Pancreas (tissue), 10 donors: ENCODE measurements around the gene KIFC1. TPM values are rescaled to one million over a fixed set of nuclear protein-coding genes. Genes with fewer than 3 reads are reported as not detected.
"Not testable (repeated sequence)": the region's sequence is repeated elsewhere in the genome, so short reads cannot be mapped to it uniquely, and the experiment has no call there.

ENCODE experiments used
- ATAC-seq, 4 donors: fragments of 200-7000 bp; cut with Tn5 transposase; one replicate each; pipeline versions ENCODE4 v1.8.0 to v1.9.1; 2020; ENCODE audit warnings: mild to moderate bottlenecking in 4 of 4, moderate library complexity in 4 of 4
- DNase-seq, 6 donors: peaks; one replicate each; pipeline ENCODE4 v3.0.0-alpha.2; 2020
- FAIRE-seq: peaks from 2 replicates; lab custom pipeline; 2012; peaks lifted over from hg19 to GRCh38; lab: Jason Lieb, UNC
- H3K27ac ChIP-seq, 4 donors: fragments of 200-600 bp; sonication (generic); 1 replicate in 3 of 4; 2 replicates in 1 of 4; pipeline versions ENCODE4 v1.5.0 to v1.8.0; 2020
- H3K27me3 ChIP-seq, 4 donors: fragments of 200-600 bp; one replicate each; pipeline ENCODE4 v1.8.0; 2021
- H3K36me3 ChIP-seq, 3 donors: fragments of 200-600 bp; sonication (generic) in 1 of 3; one replicate each; pipeline versions ENCODE4 v1.5.0 to v1.8.0; 2020 to 2021
- H3K4me1 ChIP-seq, 3 donors: fragments of 200-600 bp; one replicate each; pipeline ENCODE4 v1.8.0; 2021
- H3K4me3 ChIP-seq, 4 donors: fragments of 200-600 bp; sonication (generic) in 2 of 4; one replicate each; pipeline versions ENCODE4 v1.5.0 to v1.8.0; 2020 to 2021
- H3K9me3 ChIP-seq, 4 donors: fragments of 200-600 bp; one replicate each; pipeline ENCODE4 v1.8.0; 2021
- WGBS, 2 donors: extraction: QIAGEN DNeasy Blood & Tissue Kit; methylation state at CpG; one replicate each; pipeline ENCODE4 v1.1.7; 2013; 5-methylcytosine and 5-hydroxymethylcytosine counted together
- intact Hi-C, 3 donors: fragments of 100-400 bp; cut with DNase I; formaldehyde crosslinking; loops; one replicate each; pipeline versions ENCODE4 v1.11.1 to v1.14.2; 2022
- polyA plus RNA-seq, 2 donors: library from polyadenylated mRNA; stranded (reverse); fragments of 200-250 nt; gene quantifications; one replicate each; pipeline ENCODE4 v1.2.3, GENCODE V29; 2013
- total RNA-seq, 6 donors: library from RNA; stranded (reverse); fragmentation: NEBNext Ultra II Directional in 4 of 6; extraction: Animal tissue kit (Norgen Biotek cat#: 25700) in 4 of 6; gene quantifications; one replicate each; pipeline versions ENCODE4 v1.2.1 to v1.2.4, GENCODE V29; 2021 to 2023
- TF ChIP-seq, protein P1 (sequence below), 4 donors: fragments of 200-600 bp; sonication (generic) in 3 of 4; IDR thresholded peaks; one replicate each; pipeline versions ENCODE4 v1.5.0 to v1.8.0; 2021; ENCODE audit warnings: antibody characterized with exemption in 4 of 4
- donor health status: healthy with polysubstance abuse.
- donor health status: DM: no; HTN: no; CAD: no; lungs with moderate emphysema.
- donor health status: DM: no; HTN: no; CAD: no.
- donor health status: control.
- donor health status: control.
- donor health status: Bipolar disorder and iron deficiency.
- donor health status: DM: yes; HTN: yes; CAD: no.
- donor health status: DM: no; HTN: no; CAD: no.
- donor health status: DM: no; HTN: no; CAD: no.
- donor health status: DM: yes; HTN: yes; CAD: no.

KIFC1 gene
- total and polyA plus RNA-seq, 8 donors, result 0.14 to 1.5 (median 0.35) TPM

DNA sequence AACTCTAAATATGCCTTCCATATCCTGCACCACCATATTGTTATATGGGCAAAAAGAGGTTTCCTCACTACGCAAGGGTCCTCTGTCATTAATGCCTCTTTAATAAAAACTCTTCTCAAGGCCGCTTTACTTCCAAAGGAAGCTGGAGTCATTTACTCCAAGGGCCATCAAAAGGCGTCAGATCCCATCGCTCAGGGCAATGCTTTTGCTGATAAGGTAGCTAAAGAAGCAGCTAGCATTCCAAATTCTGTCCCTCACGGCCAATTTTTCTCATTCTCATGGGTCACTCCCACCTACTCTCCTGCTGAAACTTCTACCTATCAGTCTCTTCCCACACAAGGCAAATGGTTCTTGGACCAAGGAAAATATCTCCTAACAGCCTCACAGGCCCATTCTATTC lies 43.8 kb upstream of the KIFC1 start:
- ATAC-seq (no peak), DNase-seq (no peak), FAIRE-seq (no peak)
- H3K27me3 ChIP-seq, result no peaks in the 10 kb centered on the region
- H3K27ac ChIP-seq, result no peak overlapping the region
- no peaks in the 10 kb centered on the region for H3K9me3 ChIP-seq
- 82 to 90% methylated on average over 5 of the region's 5 CpGs for WGBS, 2 donors
- TF ChIP-seq, protein P1, sequence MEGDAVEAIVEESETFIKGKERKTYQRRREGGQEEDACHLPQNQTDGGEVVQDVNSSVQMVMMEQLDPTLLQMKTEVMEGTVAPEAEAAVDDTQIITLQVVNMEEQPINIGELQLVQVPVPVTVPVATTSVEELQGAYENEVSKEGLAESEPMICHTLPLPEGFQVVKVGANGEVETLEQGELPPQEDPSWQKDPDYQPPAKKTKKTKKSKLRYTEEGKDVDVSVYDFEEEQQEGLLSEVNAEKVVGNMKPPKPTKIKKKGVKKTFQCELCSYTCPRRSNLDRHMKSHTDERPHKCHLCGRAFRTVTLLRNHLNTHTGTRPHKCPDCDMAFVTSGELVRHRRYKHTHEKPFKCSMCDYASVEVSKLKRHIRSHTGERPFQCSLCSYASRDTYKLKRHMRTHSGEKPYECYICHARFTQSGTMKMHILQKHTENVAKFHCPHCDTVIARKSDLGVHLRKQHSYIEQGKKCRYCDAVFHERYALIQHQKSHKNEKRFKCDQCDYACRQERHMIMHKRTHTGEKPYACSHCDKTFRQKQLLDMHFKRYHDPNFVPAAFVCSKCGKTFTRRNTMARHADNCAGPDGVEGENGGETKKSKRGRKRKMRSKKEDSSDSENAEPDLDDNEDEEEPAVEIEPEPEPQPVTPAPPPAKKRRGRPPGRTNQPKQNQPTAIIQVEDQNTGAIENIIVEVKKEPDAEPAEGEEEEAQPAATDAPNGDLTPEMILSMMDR (IDR thresholded peaks at IDR 0.05), result no peak
- no peak overlapping the region for H3K4me3 ChIP-seq
- intact Hi-C loops, result no loop called here
- no peaks in the 10 kb centered on the region for H3K36me3 ChIP-seq
- H3K4me1 ChIP-seq, result no peaks in the 10 kb centered on the region

GRCh38 chr6:33355860-33356259 lies 35.8 kb upstream of the KIFC1 start:
- DNase-seq, H3K27ac ChIP-seq, H3K36me3 ChIP-seq, H3K9me3 ChIP-seq, H3K27me3 ChIP-seq, ATAC-seq, FAIRE-seq, H3K4me3 ChIP-seq, H3K4me1 ChIP-seq, intact Hi-C loops: not testable (repeated sequence)
- 75 to 89% methylated on average over 6 of the region's 6 CpGs for WGBS, 2 donors

- no peaks in the 10 kb centered on the region for H3K9me3 ChIP-seq
- TF ChIP-seq, protein P1 (IDR thresholded peaks at IDR 0.05), result no peak
- no peaks in the 10 kb centered on the region for H3K36me3 ChIP-seq
- H3K4me3 ChIP-seq, result no peak overlapping the region
- FAIRE-seq (no peak), DNase-seq (no peak), ATAC-seq (no peak)
- no peak overlapping the region for H3K27ac ChIP-seq
- WGBS, 2 donors, result 73 to 79% methylated on average over 3 of the region's 3 CpGs
- intact Hi-C loops, result no loop called here
- H3K4me1 ChIP-seq, result no peaks in the 10 kb centered on the region
- H3K27me3 ChIP-seq, result no peaks in the 10 kb centered on the region
Observed at GRCh38 chr6:33356295-33356694, 35.3 kb upstream of the KIFC1 start.

- H3K27me3 ChIP-seq, H3K27ac ChIP-seq, H3K9me3 ChIP-seq, H3K4me1 ChIP-seq, FAIRE-seq, intact Hi-C loops, ATAC-seq, H3K4me3 ChIP-seq, DNase-seq, H3K36me3 ChIP-seq: not testable (repeated sequence)
- WGBS, 2 donors, result 51 to 60% methylated on average over 12 to 13 of the region's 13 CpGs
Observed at GRCh38 chr6:33357160-33357871, 34.3 kb upstream of the KIFC1 start.

DNA sequence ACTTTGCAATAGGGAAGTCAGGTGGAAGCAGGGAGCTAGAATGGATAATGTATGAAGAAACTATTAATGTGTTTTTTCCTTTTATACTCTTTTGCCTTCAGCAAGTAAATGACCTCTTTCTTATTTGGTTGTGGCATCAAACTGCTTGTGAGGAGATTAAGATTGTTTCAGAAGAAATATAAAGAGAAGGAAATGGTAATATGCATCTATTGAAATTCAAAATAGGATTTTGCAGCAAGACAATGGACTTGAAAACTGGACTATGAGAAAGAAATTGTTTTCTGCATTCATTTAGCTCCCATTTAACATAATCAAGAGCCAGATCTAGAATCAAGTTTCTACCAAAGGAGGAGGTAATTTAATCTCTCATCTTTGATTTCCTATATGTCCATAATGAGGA lies 32.3 kb upstream of the KIFC1 start:
- no peaks in the 10 kb centered on the region for H3K4me1 ChIP-seq
- H3K27me3 ChIP-seq, result no peaks in the 10 kb centered on the region
- no peak for FAIRE-seq
- TF ChIP-seq, protein P1 (IDR thresholded peaks at IDR 0.05), result no peak
- no peaks in the 10 kb centered on the region for H3K36me3 ChIP-seq
- no peak for ATAC-seq
- no peaks in the 10 kb centered on the region for H3K9me3 ChIP-seq
- no peak for DNase-seq
- no peak overlapping the region for H3K27ac ChIP-seq
- intact Hi-C loops, result no loop called here
- H3K4me3 ChIP-seq, result no peak overlapping the region

DNA sequence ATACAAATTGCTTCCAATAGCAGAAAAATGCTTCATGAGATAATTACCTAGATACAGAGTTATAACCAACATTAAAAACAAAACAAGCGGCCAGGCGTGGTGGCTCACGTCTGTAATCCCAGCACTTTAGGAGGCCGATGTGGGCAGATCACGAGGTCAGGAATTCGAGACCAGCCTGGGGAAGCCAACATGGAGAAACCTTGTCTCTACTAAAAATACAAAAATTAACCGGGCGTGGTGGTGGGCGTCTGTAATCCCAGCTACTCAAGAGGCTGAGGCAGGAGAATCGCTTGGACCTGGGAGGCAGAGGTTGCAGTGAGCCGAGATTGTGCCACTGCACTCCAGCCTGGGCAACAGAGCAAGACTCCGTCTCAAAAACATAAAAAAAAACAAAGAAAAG lies 28.1 kb upstream of the KIFC1 start:
- ATAC-seq, H3K36me3 ChIP-seq, H3K4me3 ChIP-seq, H3K4me1 ChIP-seq, H3K9me3 ChIP-seq, intact Hi-C loops, H3K27me3 ChIP-seq, H3K27ac ChIP-seq, FAIRE-seq, DNase-seq: not testable (repeated sequence)
- WGBS, 2 donors, result 81 to 82% methylated on average over 12 of the region's 12 CpGs

GRCh38 chr6:33364475-33365205 lies 27.0 kb upstream of the KIFC1 start:
- intact Hi-C loops, result not testable (repeated sequence)

DNA sequence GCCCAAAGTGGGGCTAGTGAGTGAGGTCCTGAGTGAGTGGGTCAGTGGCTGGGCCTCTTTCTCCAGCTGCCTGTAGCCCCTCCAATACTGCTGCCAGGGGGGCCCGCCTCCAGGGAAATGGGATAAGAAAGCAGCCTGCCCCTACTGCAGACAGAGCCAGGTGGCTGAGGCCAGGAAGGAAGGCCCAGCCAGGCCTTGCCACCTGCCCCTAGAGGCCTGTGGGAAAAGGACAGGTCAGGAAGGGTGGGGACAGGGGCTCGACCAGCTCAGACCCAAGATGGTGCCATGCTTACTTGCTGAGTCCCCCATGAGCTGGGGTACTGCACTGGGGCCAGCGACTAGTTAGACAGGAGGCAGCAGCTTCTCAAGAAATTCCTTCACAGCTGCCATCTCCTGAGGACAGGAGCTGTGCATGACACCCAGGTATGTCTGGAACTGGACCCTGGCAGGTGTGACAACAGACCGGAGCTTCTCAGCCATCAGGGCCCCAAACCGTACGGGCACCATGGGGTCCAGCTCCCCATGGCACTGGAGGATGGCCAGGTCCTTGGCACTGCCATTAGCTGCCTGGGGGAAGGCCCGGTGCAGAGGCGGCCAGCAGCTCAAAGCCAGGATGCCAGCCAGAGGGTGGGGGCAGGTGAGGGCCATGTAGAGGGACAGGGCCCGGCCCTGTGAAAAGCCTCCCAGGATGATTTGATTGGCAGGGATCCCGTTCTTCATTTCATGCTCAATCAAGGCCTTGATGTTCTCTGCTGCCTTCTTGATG lies 26.2 kb upstream of the KIFC1 start:
- intact Hi-C loops, H3K9me3 ChIP-seq, H3K4me1 ChIP-seq, H3K27ac ChIP-seq, H3K27me3 ChIP-seq, ATAC-seq, H3K36me3 ChIP-seq, FAIRE-seq, H3K4me3 ChIP-seq: not testable (repeated sequence)
- peak in 1 of 6 donors; percentile 45 for DNase-seq
- WGBS, 2 donors, result 81 to 83% methylated on average over 9 to 10 of the region's 10 CpGs

More at GRCh38 chr6:33364475-33365205, 27.0 kb upstream of the KIFC1 start:
- not testable (repeated sequence) for FAIRE-seq, H3K9me3 ChIP-seq, H3K27me3 ChIP-seq, DNase-seq, H3K27ac ChIP-seq, H3K36me3 ChIP-seq, H3K4me3 ChIP-seq, H3K4me1 ChIP-seq
- 37 to 41% methylated on average over 7 of the region's 8 CpGs for WGBS, 2 donors
- ATAC-seq, result peak in 2 of 4 donors; percentile 38 to 46
